ENCODE measurements around the gene MGAT4D.
"Not testable (repeated sequence)": the region's sequence is repeated elsewhere in the genome, so short reads cannot be mapped to it uniquely, and the experiment has no call there.

Gene MGAT4D

GRCh38 chr4:140439644-140440142, 58.4 kb downstream of the MGAT4D start:
- no peak for DNase-seq (ENCODE audit: low read depth, low spot score)

- DNase-seq (ENCODE audit: low read depth, low spot score): no peak
Measured at GRCh38 chr4:140427919-140428471, 70.1 kb downstream of the MGAT4D start.

- DNase-seq (ENCODE audit: low read depth, low spot score): peak; percentile 54
Measured at GRCh38 chr4:140427106-140427918, 70.8 kb downstream of the MGAT4D start, which contains the start of gene CLGN. CLGN (minus strand) TSS chr4:140427648; CDS start chr4:140413078, 14,570 bp downstream.

- no peak for DNase-seq (ENCODE audit: low read depth, low spot score)
Measured at GRCh38 chr4:140426610-140427105, 71.4 kb downstream of the MGAT4D start.

- no peak for DNase-seq (ENCODE audit: low read depth, low spot score)
Measured at GRCh38 chr4:140423106-140423505, 75.0 kb downstream of the MGAT4D start.

- DNase-seq (ENCODE audit: low read depth, low spot score): not testable (repeated sequence)
Measured at GRCh38 chr4:140413130-140413969, 84.7 kb downstream of the MGAT4D start.

- no peak for DNase-seq (ENCODE audit: low read depth, low spot score)
Measured at GRCh38 chr4:140408974-140409373, 89.1 kb downstream of the MGAT4D start.

GRCh38 chr4:140406292-140406691, 91.8 kb downstream of the MGAT4D start:
- DNase-seq (ENCODE audit: low read depth, low spot score): no peak

- DNase-seq (ENCODE audit: low read depth, low spot score): no peak
Measured at GRCh38 chr4:140400111-140400510, 98.0 kb downstream of the MGAT4D start.

- DNase-seq (ENCODE audit: low read depth, low spot score): no peak
Measured at GRCh38 chr4:140395668-140396067, 102.4 kb downstream of the MGAT4D start.

Measured in iPS DF 19.7 (cell line).